ENCODE data around the gene MYO7A.

DNA sequence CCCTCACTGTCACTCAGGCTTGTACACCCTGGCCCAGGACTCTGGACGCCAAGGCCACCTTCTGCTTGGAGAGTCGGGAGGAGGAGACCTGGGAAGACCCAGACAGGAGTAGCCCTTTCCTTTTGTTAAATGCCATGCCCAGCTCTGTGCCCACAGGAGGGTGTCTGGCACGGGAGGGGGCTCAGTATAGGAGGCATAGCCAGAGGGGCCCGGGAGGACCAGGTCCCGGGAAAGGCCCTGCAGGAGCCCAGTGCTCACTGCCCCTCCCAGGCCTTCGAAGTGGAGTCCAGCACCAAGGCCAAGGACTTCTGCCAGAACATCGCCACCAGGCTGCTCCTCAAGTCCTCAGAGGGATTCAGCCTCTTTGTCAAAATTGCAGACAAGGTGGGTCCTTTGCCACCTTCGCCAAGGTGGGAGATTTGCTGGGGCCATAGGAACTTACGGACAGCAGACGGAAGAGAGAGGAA is 79.0 kb downstream of the MYO7A start:
- TF ChIP-seq, protein P1, sequence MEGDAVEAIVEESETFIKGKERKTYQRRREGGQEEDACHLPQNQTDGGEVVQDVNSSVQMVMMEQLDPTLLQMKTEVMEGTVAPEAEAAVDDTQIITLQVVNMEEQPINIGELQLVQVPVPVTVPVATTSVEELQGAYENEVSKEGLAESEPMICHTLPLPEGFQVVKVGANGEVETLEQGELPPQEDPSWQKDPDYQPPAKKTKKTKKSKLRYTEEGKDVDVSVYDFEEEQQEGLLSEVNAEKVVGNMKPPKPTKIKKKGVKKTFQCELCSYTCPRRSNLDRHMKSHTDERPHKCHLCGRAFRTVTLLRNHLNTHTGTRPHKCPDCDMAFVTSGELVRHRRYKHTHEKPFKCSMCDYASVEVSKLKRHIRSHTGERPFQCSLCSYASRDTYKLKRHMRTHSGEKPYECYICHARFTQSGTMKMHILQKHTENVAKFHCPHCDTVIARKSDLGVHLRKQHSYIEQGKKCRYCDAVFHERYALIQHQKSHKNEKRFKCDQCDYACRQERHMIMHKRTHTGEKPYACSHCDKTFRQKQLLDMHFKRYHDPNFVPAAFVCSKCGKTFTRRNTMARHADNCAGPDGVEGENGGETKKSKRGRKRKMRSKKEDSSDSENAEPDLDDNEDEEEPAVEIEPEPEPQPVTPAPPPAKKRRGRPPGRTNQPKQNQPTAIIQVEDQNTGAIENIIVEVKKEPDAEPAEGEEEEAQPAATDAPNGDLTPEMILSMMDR (IDR thresholded peaks at IDR 0.05; ENCODE audit: insufficient read depth, low read depth, low read length): no peak
- no peak for TF ChIP-seq EZH2 (IDR thresholded peaks at IDR 0.05; ENCODE audit: insufficient read depth, low read length)
